MV-4-11 (cell line): Measurements from ENCODE around the gene RPS2.
A peak's percentile ranks its signal among the peaks of the same experiment; 100 is the strongest.
"Not testable (repeated sequence)": the region's sequence is repeated elsewhere in the genome, so short reads cannot be mapped to it uniquely, and the experiment has no call there.

Experiments used
- DNase-seq: peaks from one replicate; lab custom pipeline; 2025; lab: John Stamatoyannopoulos, UW

Gene RPS2

DNA sequence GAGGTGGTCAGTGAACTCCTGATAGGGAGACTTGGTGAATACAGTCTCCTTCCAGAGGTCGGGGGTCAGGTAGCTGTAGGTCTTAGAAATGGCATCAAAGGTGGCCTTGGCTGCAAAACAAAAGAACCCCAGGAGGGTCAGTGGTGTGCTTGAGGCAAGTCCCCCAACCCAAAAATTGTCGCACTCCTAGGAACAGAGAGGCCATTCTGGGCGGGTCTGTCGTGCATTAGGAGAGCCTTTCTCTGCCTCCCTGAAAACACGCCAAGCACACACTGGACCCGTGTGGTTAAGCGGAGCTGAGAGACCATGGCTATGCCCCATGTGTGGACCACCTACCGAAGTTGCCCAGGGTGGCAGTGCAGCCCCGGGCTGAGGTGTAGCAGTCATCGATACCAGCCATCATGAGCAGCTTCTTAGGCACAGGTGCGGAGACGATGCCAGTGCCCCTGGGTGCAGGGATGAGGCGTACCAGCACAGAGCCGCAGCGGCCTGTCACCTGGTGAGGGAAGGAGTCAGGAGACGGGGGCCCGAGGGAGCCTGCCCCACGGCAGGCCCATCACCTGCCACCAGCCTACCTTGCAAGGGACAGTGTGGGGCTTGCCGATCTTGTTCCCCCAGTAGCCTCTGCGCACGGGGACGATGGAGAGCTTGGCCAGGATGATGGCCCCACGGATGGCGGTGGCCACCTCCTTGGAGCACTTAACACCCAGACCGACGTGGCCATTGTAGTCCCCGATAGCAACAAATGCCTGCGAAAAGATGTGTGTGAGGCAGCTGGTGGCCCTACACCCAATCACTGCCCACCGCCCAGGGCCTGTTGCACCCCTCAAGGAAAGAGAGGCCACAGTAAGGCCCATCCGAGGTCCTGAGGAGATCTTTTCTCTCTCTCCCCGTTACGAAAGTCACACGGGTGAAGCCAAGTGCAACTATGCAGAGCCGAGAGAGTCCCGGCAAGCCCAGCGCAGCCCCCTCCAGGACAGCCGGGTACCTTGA, 2.2 kb downstream of the RPS2 start:
- DNase-seq = not testable (repeated sequence)

GRCh38 chr16:1961651-1962067, 3.0 kb downstream of the RPS2 start:
- peak; percentile 53 for DNase-seq

DNA sequence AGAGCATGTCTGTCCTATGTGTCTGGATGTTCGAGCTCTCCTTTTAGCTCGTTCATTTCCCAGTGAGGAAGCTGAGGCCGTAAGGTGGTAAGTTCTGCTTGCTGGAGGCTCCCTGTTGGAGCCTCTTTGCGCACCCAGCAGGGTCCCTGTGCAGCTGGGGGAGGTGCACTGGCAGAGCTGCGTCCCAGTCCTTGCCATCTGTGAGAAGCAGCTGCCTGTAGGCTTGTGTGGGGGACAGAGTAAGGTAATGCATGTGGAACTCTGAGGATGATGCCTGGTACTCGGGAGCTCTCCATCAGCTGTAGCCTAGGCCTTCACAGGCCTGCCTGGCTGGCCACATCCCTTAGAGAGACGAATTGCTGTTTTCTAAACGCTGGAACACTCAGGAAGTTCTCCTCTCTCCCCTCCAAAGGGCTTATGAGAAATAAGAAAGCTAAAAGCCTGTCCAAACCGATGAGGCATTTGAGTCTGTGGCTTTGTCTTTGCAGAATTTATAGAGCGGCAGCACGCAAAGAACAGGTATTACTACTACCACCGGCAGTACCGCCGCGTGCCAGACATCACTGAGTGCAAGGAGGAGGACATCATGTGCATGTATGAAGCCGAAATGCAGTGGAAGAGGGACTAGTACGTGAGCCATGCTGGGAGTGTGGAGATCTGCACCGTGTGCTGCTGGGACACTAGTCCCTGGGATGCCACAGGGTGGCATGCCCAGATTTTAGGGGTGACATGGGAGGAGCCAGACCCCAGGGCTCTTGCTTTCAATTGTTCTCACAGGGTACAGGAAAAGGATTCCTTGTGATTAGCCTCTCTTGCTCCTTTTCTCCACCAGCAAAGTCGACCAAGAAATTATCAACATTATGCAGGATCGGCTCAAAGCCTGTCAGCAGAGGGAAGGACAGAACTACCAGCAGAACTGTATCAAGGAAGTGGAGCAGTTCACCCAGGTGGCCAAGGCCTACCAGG, 3.7 kb downstream of the RPS2 start:
- DNase-seq = peak; percentile 71

DNA sequence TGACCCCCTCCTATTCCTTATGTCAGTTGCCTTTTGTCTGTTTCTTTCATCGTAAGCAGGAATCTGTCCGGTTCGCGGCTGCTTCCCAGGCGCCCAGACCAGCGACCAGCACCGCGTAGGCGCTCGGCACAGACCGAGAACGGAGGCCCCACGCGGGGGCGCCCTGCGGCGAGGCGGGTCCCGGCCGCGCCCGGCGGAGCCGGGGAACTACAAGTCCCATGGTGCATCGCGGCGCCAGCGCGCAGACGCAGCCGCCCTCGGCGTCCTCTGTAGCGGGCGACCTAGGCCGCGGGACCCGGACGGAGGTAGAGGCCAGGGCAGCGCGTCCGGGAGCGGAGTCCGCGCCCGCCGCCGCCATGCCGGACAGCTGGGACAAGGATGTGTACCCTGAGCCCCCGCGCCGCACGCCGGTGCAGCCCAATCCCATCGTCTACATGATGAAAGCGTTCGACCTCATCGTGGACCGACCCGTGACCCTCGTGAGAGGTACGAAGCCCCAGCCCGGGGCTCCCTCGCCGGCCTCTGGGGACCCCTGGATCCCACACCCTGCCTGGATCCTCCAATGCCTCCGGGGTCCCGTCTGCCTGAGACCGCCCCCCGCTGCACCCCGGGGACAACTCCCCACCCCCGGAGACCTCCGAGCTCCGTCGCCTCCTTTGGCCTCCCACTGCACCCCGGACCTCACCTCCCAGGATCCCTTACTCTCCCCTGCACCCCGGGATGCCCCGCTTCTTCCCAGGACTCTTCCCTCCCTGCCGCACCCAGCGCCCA, 5.2 kb downstream of the RPS2 start, which contains the start of gene NDUFB10:
TSS of gene NDUFB10 (plus strand) at position 270 of the 771 bp plus-strand sequence. CDS start at position 357, 87 bp downstream.
- peak; percentile 82 for DNase-seq

DNA sequence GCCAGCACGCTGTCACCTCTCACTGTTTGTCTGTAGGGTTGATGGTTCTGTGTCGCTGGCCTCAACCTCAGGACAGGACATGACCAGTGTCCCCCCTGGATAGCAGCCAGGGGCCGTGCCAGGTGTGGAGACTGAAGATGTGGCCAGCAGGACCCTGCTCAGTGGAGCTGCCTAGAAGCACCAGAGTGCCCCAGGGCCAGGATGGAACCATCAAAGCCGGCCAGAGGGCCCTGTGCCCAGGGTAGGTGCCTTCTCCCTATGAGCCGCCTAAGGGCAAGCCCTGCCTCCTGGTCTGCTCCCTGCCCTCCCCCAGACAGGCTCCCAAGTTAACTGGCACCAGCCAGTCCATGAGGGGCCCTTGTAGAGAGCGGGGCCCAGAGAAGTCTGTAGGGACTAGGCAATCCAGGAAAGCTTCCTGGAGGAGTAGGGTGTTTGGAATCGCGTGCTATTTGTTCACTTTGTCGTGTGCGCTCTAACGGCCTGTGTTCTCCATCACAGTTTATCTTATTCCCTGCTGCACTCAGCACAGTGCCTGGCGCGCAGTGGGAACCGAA, 5.8 kb downstream of the RPS2 start:
- no peak for DNase-seq

DNA sequence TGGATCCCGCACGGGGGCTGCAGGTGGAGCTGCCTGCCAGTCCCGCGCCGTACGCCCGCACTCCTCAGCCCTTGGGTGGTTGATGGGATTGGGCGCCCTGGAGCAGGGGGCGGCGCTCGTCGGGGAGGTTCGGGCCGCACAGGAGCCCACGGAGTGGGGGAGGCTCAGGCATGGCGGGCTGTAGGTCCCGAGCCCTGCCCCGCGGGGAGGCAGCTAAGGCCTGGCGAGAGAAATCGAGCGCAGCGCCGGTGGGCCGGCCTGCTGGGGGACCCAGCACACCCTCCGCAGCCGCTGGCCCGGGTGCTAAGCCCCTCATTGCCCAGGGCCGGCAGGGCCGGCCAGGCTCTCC, 6.5 kb downstream of the RPS2 start:
- not testable (repeated sequence) for DNase-seq

GRCh38 chr16:1957434-1958142, 7.0 kb downstream of the RPS2 start:
- DNase-seq = not testable (repeated sequence)

- DNase-seq = no peak
Observed at GRCh38 chr16:1953734-1954133, 10.9 kb downstream of the RPS2 start.

GRCh38 chr16:1950559-1950958, 14.1 kb downstream of the RPS2 start:
- DNase-seq = no peak

- no peak for DNase-seq
Observed at GRCh38 chr16:1950047-1950446, 14.6 kb downstream of the RPS2 start.

GRCh38 chr16:1949507-1949906, 15.1 kb downstream of the RPS2 start:
- DNase-seq = no peak

DNA sequence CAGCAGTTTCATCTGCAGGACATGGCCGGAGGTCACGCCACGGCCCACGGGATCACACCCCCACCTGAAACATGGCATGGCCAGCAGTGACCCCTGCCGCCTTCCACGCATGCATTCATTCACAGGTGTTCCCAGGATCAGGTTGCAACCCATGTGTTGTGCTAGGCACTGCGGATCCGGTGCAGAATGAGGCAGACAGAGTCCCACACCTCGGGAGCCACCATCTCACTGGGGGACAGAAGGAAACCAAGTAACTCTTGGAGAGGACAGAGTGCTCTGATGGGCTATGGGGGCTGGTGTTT, 17.3 kb downstream of the RPS2 start:
- DNase-seq = no peak

DNA sequence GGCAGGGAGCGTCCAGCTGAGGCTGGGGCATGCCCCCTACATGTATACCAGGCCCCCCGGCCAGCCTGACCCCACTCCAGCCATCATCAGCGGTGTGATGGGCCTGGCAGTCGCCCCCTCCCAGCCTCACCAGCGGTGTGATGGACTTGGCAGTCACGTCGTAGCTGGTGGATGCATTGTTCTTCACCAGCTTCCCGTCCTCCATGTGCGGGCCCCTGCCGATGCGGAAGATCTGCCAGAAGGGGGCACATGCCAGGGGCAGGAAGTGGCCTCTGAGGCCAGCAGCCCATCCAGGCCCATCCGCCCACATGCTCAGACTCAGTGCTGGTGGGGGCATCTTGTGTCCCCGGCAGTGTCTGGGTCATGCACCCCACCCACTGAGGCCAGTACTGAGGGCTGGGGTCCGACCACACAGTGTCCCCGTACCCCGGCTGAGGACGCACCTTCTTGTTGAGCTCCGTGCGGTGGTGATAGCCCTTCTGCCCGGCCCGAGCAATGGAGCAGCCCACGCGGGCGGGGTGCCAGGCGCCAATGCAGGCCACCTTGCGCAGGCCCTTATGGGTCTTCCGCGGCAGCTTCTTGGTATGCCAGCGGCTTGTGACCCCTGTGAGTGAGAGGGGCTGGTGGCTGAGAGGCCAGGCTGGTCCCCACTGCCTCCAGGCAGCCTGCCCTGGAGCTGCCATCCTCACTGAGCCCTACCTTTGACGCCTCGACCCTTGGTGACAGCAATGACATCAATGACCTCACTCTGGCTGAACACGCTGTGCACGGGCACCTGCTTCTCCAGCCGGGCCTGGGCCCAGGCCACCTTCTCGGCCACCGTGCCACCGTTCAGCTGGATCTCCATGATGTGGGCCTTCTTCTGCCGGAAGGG, 17.9 kb downstream of the RPS2 start:
- no peak for DNase-seq

DNA sequence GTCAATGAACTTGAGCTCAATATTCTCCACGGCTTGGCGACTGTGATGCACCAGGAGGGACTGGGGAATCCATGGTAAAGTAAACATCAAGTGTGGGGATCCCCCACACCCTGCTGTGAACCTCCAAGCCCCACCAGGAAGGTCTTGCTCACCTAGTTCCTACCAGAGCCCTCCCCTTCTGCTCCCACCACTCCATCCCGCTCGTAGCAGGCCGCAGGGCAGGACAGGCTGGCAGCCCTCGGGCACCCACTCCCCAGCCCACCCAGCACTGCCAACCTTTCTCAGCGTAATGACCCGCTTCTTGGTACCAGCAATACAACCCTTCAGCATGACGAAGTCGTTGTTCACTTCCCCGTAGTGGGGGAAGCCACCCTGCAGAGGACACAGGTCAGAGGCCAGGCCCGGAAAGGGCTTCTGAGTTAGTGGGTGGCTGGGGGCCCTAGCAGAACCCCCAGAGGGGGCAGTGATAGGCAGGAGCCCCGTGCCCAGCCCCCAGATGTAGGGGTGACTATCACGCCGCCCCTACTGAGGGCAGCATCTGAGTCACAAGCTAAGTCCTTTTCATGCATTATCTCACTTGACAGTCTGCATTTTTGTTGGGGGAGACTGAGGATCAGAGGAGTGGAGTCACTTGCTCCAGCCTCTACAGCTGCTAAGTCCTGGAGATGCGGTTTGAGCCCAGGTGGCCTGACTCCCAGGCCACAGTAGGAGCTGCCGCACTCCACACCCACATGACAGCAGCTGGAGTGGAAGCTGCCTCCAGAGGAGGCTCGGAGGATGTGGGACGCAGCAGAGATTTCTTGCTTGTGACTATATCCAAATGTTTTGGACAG, 18.9 kb downstream of the RPS2 start:
- DNase-seq = no peak

- DNase-seq = no peak
Observed at GRCh38 chr16:1944612-1945199, 19.9 kb downstream of the RPS2 start.

DNA sequence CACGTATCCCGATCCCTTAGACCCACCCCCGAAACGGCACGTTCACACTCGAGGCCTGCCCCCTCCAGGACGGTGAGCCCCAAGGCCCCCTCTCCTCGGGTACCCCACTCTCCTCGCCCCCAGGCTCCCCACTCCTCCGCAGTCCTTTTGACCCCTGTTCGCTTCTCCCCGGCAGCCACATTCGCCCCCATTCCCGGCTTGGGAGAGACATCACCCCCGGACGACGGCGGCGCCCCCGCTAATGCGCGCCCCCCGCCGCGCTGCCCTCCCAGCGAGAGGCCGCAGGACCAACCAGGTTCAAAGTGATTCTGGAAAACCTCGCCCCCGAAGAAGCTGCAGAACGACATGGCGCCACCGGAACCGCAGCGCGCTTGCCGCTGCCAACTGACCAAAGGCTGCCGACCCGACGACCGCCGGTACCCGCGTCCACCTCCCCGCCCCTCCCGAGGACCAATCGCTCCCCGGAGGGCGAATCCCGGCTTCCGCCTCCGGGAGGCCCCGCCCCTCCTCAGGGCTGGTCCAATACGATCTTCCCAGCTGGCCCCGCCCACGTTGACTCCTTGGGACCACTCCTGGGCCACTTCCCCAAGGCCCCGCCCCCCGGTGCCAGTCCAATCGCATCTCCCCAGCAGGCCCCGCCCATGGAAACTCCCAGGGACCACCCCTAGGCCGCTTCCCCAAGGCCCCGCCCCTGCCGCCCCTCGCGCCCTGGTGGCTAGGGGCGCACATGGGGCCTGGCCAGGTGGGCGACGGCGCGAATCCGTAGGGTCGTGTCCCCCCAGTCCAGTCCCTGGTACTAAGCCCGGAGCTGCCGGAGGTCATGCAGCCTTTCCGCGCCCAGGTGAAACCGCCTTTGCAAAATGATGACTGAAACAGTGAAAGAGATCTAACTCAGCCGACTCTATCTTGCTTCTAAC, 21.6 kb downstream of the RPS2 start, which contains the start of gene MSRB1:
TSS of gene MSRB1 (minus strand) at position 390 of the 917 bp plus-strand sequence. CDS start at position 347, 43 bp downstream.
- DNase-seq = peak; percentile 98

DNA sequence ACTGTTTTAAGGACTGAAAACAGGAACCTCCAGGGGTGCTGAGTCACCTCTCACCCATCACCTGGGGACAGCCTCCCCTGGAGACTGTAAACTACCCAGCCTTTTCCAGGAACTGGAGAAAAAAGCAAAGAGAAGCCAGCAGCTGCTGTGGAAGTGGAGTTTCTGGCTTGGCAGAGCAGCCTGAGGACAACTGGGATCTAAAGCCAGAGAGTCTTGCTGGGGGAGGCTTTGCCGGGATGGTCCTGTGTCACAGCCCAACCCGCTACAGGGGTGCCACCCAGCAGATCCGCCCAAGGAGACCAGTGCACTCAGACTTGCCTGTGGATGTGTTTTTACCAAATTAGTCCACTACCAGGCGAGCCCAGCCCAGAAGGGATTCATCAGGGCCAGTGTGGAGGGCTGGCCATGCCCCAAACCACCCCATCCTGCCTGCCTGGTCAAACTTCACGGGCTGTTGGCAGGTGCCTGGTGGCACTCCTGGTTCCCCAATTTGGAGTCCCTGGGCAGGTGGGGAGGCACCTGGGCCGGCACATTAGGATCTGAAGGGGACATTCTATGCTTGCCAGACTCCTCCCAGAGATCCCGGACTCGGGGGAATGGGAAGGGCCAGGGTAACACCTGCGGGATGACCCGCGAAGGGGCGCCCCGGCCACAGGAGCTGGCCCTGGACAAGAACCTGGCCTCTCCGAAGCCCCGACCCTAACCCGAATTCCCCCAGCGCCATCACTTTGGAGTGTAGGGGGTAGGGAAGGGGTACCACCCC, 22.4 kb downstream of the RPS2 start:
- peak; percentile 85 for DNase-seq
